Ishikawa (cell line): ENCODE results near the gene EVI5L.
A peak's percentile ranks its signal among the peaks of the same experiment; 100 is the strongest.

ENCODE experiments used
- CEBPB ChIP-seq: IDR thresholded peaks from 2 replicates; pipeline ENCODE4 v1.6.1; 2012
- CREB1 ChIP-seq: IDR thresholded peaks from 2 replicates; pipeline ENCODE4 v1.6.1; 2012; ENCODE audit warnings: low read depth
- EGR1 ChIP-seq: IDR thresholded peaks from 2 replicates; pipeline ENCODE4 v1.6.1; 2012
- EP300 ChIP-seq: IDR thresholded peaks from 2 replicates; pipeline ENCODE4 v1.6.1; 2012; ENCODE audit warnings: borderline replicate concordance
- FOXM1 ChIP-seq: IDR thresholded peaks from 2 replicates; pipeline ENCODE4 v1.6.1; 2012; ENCODE audit warnings: low read depth, borderline replicate concordance
- NFIC ChIP-seq: IDR thresholded peaks from 2 replicates; pipeline ENCODE4 v1.6.1; 2012
- RAD21 ChIP-seq: IDR thresholded peaks from 2 replicates; pipeline ENCODE4 v1.6.1; 2012; ENCODE audit warnings: low read depth
- TAF1 ChIP-seq: IDR thresholded peaks from 2 replicates; pipeline ENCODE4 v1.6.1; 2012; ENCODE audit warnings: low read depth, mild to moderate bottlenecking
- TCF12 ChIP-seq: IDR thresholded peaks from 2 replicates; pipeline ENCODE4 v1.6.1; 2012; ENCODE audit warnings: low read depth
- TEAD4 ChIP-seq: IDR thresholded peaks from 2 replicates; pipeline ENCODE4 v1.6.1; 2012
- YY1 ChIP-seq: IDR thresholded peaks from 2 replicates; pipeline ENCODE4 v1.6.1; 2012; ENCODE audit warnings: low read depth
- ZBTB7A ChIP-seq: IDR thresholded peaks from 2 replicates; pipeline ENCODE4 v1.6.1; 2012; ENCODE audit warnings: low read depth
- TF ChIP-seq, protein P1 (sequence below): IDR thresholded peaks from 2 replicates; pipeline ENCODE4 v1.6.1; 2012
- TF ChIP-seq, protein P2 (sequence below): IDR thresholded peaks from 2 replicates; pipeline ENCODE4 v1.6.1; 2012; ENCODE audit warnings: low read depth, mild to moderate bottlenecking
- TF ChIP-seq, protein P3 (sequence below): IDR thresholded peaks from 2 replicates; pipeline ENCODE4 v1.6.1; 2012

The EVI5L gene

DNA sequence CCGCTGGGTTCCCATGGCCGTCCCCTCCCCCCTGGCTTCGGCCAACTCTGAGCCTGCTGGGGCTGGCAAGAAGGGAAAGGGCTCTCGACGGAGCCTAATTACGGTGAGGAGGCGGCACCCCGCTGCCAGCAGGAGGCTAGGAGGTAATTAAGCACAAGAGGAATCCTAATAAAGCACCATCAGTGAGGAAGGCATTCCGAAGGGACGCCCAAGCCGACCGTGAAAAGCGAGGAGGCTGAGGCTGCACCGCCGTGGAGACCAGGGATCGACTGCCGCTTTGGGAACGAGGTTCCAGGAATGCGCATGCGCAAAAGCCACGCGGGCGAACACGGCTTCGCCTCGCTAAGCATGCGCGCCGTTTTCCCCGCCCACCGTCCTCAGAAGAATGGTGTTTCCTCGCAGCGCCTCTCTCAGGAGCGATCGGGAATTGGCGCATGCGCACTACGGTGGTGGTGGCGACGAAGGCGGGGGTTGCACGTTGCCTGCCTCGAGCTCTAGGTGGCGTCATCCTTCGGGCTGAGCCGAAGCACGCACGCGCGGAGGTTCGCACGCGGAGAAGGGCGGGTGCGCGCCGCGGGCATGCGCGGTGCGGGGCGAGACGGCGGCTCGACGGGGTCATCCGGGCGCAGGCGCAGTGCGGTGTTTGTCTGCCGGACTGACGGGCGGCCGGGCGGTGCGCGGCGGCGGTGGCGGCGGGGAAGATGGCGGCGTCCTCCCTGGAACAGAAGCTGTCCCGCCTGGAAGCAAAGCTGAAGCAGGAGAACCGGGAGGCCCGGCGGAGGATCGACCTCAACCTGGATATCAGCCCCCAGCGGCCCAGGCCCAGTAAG is 73.4 kb downstream of the EVI5L start, which contains the start of gene MAP2K7:
Gene MAP2K7 (plus strand): TSS at position 634 of the 830 bp plus-strand sequence. CDS start 68 bp downstream, at position 702.
- TF ChIP-seq TCF12 (peak; percentile 36), NFIC (peak; percentile 35; the same call in 1 of the 2 replicates), CREB1 (no peak), ZBTB7A (no peak), TEAD4 (no peak), FOXM1 (no peak), CEBPB (no peak), RAD21 (peak; percentile 46; the same call in 1 of the 2 replicates), EGR1 (no peak), EP300 (no peak), YY1 (peak; percentile 90), TAF1 (peak; percentile 82)
- TF ChIP-seq, protein P1, sequence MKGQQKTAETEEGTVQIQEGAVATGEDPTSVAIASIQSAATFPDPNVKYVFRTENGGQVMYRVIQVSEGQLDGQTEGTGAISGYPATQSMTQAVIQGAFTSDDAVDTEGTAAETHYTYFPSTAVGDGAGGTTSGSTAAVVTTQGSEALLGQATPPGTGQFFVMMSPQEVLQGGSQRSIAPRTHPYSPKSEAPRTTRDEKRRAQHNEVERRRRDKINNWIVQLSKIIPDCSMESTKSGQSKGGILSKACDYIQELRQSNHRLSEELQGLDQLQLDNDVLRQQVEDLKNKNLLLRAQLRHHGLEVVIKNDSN: peak; percentile 62; the same call in 1 of the 2 replicates
- TF ChIP-seq, protein P2, sequence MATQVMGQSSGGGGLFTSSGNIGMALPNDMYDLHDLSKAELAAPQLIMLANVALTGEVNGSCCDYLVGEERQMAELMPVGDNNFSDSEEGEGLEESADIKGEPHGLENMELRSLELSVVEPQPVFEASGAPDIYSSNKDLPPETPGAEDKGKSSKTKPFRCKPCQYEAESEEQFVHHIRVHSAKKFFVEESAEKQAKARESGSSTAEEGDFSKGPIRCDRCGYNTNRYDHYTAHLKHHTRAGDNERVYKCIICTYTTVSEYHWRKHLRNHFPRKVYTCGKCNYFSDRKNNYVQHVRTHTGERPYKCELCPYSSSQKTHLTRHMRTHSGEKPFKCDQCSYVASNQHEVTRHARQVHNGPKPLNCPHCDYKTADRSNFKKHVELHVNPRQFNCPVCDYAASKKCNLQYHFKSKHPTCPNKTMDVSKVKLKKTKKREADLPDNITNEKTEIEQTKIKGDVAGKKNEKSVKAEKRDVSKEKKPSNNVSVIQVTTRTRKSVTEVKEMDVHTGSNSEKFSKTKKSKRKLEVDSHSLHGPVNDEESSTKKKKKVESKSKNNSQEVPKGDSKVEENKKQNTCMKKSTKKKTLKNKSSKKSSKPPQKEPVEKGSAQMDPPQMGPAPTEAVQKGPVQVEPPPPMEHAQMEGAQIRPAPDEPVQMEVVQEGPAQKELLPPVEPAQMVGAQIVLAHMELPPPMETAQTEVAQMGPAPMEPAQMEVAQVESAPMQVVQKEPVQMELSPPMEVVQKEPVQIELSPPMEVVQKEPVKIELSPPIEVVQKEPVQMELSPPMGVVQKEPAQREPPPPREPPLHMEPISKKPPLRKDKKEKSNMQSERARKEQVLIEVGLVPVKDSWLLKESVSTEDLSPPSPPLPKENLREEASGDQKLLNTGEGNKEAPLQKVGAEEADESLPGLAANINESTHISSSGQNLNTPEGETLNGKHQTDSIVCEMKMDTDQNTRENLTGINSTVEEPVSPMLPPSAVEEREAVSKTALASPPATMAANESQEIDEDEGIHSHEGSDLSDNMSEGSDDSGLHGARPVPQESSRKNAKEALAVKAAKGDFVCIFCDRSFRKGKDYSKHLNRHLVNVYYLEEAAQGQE: no peak
- TF ChIP-seq, protein P3, sequence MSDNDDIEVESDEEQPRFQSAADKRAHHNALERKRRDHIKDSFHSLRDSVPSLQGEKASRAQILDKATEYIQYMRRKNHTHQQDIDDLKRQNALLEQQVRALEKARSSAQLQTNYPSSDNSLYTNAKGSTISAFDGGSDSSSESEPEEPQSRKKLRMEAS: peak; percentile 96

- TF ChIP-seq ZBTB7A (peak; percentile 86), RAD21 (no peak)
Observed at GRCh38 chr19:7904074-7905020, 74.3 kb downstream of the EVI5L start.

GRCh38 chr19:7905268-7905667 is 75.2 kb downstream of the EVI5L start:
- TF ChIP-seq EGR1: no peak
- TF ChIP-seq, protein P2: no peak
- TF ChIP-seq FOXM1: no peak
- TF ChIP-seq, protein P1: no peak
- TF ChIP-seq ZBTB7A: no peak
- TF ChIP-seq TAF1: no peak
- TF ChIP-seq CEBPB: no peak
- no peak for TF ChIP-seq TEAD4
- TF ChIP-seq NFIC: no peak
- TF ChIP-seq, protein P3: no peak
- no peak for TF ChIP-seq RAD21
- no peak for TF ChIP-seq YY1
- TF ChIP-seq EP300: no peak
- no peak for TF ChIP-seq TCF12
- no peak for TF ChIP-seq CREB1

DNA sequence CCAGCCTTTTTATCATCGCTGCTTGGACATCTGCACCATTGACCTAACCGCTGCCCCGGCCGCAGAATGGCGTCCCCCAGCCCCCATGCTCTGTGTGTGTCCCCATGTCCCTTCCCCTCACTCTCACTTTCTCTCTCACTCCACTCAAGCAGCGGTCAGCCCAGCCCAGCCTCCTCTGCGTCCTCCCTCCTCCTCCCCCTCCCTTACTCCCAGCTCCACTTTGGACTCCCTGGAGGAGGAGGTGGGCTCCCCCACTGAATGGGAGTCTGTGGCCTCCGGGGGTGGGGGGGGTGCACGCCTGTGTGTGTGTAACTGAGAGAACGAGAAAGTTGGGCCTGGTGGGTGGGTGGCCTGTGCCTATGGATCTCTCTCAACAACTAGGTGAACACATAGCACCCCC is 75.8 kb downstream of the EVI5L start:
- TF ChIP-seq RAD21: no peak
- TF ChIP-seq TEAD4: no peak
- TF ChIP-seq TCF12: no peak
- no peak for TF ChIP-seq ZBTB7A
- TF ChIP-seq EP300: no peak
- no peak for TF ChIP-seq YY1
- TF ChIP-seq CREB1: no peak
- TF ChIP-seq, protein P3: no peak
- TF ChIP-seq NFIC: no peak
- no peak for TF ChIP-seq CEBPB
- TF ChIP-seq FOXM1: no peak
- no peak for TF ChIP-seq EGR1
- TF ChIP-seq, protein P2: no peak
- TF ChIP-seq, protein P1: no peak
- TF ChIP-seq TAF1: no peak
